Tibial artery (tissue), 4 donors: ENCODE results near the gene WDR62.

Experiments used
- DNase-seq, 2 donors: peaks; one replicate each; pipeline ENCODE4 v3.0.0-alpha.2; 2019
- H3K27ac ChIP-seq, 2 donors: fragments of 200-600 bp; sonication (generic) in 1 of 2; 1 replicate in 1 of 2; 2 replicates in 1 of 2; pipeline ENCODE4 v1.5.1; 2018 to 2019; ENCODE audit warnings: mild to moderate bottlenecking in 1 of 2
- H3K27me3 ChIP-seq, 2 donors: fragments of 200-600 bp; sonication (generic) in 1 of 2; one replicate each; pipeline versions ENCODE4 v1.5.1 to v1.6.0; 2016 to 2019
- H3K36me3 ChIP-seq, 3 donors: fragments of 200-600 bp; sonication (generic) in 2 of 3; one replicate each; pipeline ENCODE4 v1.5.1; 2016 to 2019; ENCODE audit warnings: mild to moderate bottlenecking in 2 of 3
- H3K4me1 ChIP-seq, 4 donors: fragments of 200-600 bp; sonication (generic) in 2 of 4; 1 replicate in 3 of 4; 2 replicates in 1 of 4; pipeline ENCODE4 v1.5.1; 2016 to 2019
- H3K4me3 ChIP-seq, 2 donors: fragments of 200-600 bp; sonication (generic) in 1 of 2; 1 replicate in 1 of 2; 2 replicates in 1 of 2; pipeline ENCODE4 v1.5.1; 2018 to 2019; ENCODE audit warnings: mild to moderate bottlenecking in 2 of 2
- H3K9me3 ChIP-seq, 3 donors: fragments of 200-600 bp; sonication (generic) in 1 of 3; one replicate each; pipeline ENCODE4 v1.5.1; 2016 to 2019
- intact Hi-C: fragments of 100-400 bp; cut with DNase I; formaldehyde crosslinking; loops from one replicate; pipeline ENCODE4 v1.15.0; 2023; ENCODE audit warnings: low total_unique reads
- TF ChIP-seq, protein P1 (sequence below), 2 experiments: fragments of 200-600 bp in 1 of 2; fragments of 450-650 bp in 1 of 2; IDR thresholded peaks; one replicate each; pipeline ENCODE4 v1.5.1; 2017 to 2019; ENCODE audit warnings: antibody characterized with exemption in 2 of 2, mild to moderate bottlenecking in 1 of 2, moderate library complexity in 1 of 2

The WDR62 gene

DNA sequence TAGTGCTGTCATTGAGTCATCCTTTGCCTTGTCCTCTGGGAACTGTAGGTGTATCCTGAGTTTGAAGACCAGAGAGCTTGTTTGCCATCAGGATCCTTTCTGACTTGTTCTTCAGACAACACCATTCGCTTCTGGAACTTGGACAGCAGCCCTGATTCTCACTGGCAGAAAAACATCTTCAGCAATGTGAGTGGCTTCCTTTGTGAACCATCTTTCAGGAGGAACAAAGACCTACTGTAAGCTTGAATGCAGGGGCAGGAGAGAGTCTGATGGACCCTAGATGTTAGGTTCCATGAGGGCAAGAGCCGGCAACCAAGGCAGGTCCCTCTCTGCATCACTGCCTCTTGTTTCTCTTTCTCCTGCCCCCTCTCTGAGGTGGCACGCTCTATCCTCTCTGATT, 26.7 kb downstream of the WDR62 start:
- DNase-seq = no peak
- Histone ChIP-seq H3K4me3 (no peak overlapping the region), H3K36me3 (no peaks in the 10 kb centered on the region), H3K27ac (no peak overlapping the region), H3K4me1 (no peaks in the 10 kb centered on the region), H3K9me3 (no peaks in the 10 kb centered on the region), H3K27me3 (no peaks in the 10 kb centered on the region)
- TF ChIP-seq, protein P1, sequence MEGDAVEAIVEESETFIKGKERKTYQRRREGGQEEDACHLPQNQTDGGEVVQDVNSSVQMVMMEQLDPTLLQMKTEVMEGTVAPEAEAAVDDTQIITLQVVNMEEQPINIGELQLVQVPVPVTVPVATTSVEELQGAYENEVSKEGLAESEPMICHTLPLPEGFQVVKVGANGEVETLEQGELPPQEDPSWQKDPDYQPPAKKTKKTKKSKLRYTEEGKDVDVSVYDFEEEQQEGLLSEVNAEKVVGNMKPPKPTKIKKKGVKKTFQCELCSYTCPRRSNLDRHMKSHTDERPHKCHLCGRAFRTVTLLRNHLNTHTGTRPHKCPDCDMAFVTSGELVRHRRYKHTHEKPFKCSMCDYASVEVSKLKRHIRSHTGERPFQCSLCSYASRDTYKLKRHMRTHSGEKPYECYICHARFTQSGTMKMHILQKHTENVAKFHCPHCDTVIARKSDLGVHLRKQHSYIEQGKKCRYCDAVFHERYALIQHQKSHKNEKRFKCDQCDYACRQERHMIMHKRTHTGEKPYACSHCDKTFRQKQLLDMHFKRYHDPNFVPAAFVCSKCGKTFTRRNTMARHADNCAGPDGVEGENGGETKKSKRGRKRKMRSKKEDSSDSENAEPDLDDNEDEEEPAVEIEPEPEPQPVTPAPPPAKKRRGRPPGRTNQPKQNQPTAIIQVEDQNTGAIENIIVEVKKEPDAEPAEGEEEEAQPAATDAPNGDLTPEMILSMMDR (IDR thresholded peaks at IDR 0.05) = no peak
- intact Hi-C loops = no loop called here

DNA sequence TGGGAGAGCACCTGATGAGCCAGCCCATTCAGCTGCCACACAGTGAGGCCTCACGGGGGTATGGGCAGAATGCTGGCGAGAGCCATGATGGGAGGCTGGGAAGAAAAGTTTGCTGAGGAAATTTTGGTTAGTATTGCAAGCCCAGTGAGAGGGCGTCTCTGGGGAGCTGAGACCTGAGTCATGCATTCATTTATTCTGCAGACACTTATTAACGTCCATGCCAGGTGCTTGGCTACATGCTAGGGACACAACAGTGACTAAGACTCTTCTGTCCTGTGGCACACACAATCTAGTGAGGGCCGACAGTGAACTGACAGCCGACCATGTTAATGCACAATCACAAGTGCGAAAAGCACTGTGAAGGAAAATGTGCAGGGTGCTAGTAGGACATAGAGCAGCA, 27.2 kb downstream of the WDR62 start:
- DNase-seq = no peak
- TF ChIP-seq, protein P1 (IDR thresholded peaks at IDR 0.05) = no peak
- Histone ChIP-seq H3K36me3 (no peaks in the 10 kb centered on the region), H3K4me1 (no peaks in the 10 kb centered on the region), H3K27me3 (no peaks in the 10 kb centered on the region), H3K9me3 (no peaks in the 10 kb centered on the region), H3K27ac (no peak overlapping the region), H3K4me3 (no peak overlapping the region)
- intact Hi-C loops = no loop called here

DNA sequence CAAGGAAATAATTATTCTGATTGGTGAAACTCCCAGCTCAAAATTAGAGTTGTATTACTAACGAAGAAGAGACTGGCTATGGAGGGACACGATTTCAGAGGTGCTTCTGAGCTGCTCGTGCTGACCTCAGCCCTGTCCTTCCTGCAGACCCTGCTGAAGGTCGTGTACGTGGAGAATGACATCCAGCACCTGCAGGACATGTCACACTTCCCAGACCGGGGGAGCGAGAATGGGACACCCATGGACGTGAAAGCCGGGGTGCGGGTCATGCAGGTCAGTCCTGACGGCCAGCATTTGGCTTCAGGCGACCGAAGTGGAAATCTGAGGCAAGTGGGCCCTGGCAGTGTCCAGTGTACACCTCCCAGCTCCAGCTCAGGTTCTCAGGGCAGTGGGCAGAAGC, 28.2 kb downstream of the WDR62 start:
- Histone ChIP-seq H3K27ac (no peak overlapping the region), H3K36me3 (no peaks in the 10 kb centered on the region), H3K9me3 (no peaks in the 10 kb centered on the region), H3K27me3 (no peaks in the 10 kb centered on the region), H3K4me1 (no peaks in the 10 kb centered on the region), H3K4me3 (no peak overlapping the region)
- TF ChIP-seq, protein P1 (IDR thresholded peaks at IDR 0.05) = no peak
- intact Hi-C loops = no loop called here
- no peak for DNase-seq

DNA sequence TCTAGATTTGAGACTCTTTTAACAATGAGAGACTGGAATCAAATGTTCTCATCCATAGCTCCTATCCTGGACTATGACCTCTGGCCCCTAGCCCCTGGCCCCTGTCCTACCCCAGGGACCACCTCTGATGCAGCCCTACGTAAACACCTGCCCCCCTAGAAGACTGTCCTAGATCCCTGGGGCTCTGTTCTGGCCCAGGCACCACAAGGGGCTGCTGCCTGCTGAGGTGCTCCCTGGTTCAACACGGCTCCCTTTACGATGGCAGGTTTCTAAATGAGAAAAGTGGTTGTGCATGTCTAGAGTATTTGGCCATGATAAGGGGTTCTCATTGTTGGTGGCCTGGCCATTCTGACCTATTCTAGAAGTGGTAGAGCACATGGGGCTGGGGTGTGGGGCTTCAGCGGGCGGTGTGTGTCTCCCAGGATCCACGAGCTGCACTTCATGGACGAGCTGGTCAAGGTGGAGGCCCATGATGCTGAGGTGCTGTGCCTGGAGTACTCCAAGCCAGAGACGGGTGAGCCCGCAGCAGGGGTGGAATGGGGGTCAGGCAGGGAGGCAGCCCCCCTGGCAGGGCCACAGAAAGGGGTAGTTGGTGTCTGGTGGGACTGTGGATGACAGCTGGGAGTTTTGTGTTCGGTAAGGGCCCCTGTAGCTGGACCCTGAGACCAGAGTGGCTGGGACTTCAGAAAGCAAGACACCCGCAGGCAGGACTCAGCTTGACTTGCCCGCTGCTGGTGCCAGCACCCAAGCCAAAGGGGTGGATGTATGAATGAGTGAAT, 29.7 kb downstream of the WDR62 start:
- no peaks in the 10 kb centered on the region for H3K4me1 ChIP-seq
- no peak overlapping the region for H3K4me3 ChIP-seq
- no peaks in the 10 kb centered on the region for H3K9me3 ChIP-seq
- intact Hi-C loops = no loop called here
- H3K27me3 ChIP-seq = no peaks in the 10 kb centered on the region
- no peak overlapping the region for H3K27ac ChIP-seq
- no peaks in the 10 kb centered on the region for H3K36me3 ChIP-seq
- TF ChIP-seq, protein P1 (IDR thresholded peaks at IDR 0.05) = no peak
- DNase-seq = no peak

DNA sequence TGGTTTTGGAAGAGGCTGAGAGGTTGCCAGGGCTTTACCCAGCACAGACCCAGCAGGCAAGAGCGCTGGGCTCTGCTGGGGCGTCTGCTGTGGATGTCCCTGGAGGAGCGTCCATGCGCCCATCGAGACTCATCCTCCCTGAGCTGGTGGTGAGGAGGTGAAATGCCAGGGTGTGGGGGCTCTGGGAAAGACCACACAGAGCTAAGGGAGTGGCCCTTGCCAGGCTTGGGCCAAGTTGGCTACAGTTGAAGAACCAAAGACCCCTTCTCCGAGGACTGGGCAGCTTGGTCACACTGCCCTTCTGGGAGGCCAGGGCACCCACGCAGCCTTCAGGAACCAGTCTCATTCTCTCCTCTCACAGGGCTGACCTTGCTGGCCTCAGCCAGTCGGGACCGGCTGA, 31.6 kb downstream of the WDR62 start:
- Histone ChIP-seq H3K9me3 (no peaks in the 10 kb centered on the region), H3K27ac (no peak overlapping the region), H3K4me3 (no peak overlapping the region), H3K27me3 (no peaks in the 10 kb centered on the region), H3K4me1 (no peaks in the 10 kb centered on the region), H3K36me3 (no peaks in the 10 kb centered on the region)
- intact Hi-C loops = no loop called here
- TF ChIP-seq, protein P1 (IDR thresholded peaks at IDR 0.05) = no peak
- DNase-seq = no peak
